Nucleus accumbens (tissue), 56 donors: ENCODE results near the gene RAPGEF4.
"Not testable (repeated sequence)": the region's sequence is repeated elsewhere in the genome, so short reads cannot be mapped to it uniquely, and the experiment has no call there.

Experiments used
- DNase-seq, 56 donors: peaks; one replicate each; lab custom pipeline; 2025; lab: John Stamatoyannopoulos, UW

RAPGEF4 gene

GRCh38 chr2:173017646-173018420, 282.2 kb downstream of the RAPGEF4 start:
- no peak for DNase-seq

GRCh38 chr2:173019755-173020154, 284.1 kb downstream of the RAPGEF4 start:
- no peak for DNase-seq

GRCh38 chr2:173021939-173022371, 286.3 kb downstream of the RAPGEF4 start:
- peak in 1 of 56 donors; percentile 13 for DNase-seq

DNA sequence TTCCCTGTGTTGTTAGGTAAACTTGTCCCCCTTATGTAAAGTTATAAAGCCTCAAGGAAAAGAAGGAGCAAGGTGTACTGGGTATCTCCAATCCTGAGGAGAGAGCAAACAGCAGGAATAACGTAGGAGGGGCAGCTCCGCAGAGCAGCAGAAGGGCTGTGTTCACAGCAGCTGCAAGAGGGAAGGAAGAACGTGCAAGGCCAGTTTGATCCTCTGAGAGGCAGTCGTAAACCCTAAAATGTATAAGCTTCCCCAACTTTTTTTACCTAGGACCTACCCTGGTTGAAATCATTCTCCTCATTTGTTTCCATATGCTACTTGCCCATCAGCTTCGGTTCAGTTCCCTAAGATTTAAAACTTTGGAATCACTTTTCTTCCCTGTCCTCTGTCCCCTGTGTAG, 288.1 kb downstream of the RAPGEF4 start:
- no peak for DNase-seq

DNA sequence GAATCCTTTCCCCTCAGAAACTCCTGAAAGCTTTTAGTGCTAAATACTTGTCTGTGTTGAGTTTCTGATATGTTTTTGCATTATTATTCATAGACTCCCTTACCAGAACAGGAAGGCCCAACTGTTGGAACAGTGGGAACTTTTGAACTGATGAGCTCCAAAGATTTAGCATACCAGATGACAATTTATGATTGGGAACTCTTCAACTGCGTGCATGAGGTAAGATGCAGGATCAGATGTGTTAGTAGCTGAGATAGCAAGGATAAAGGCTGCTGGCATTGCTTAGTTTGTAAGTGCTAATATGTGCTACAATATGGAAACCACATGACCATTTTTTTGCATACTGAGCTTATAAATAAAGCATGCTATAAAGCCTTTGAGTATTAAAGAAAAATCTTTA, 290.8 kb downstream of the RAPGEF4 start:
- DNase-seq = no peak

GRCh38 chr2:173027181-173028128, 291.8 kb downstream of the RAPGEF4 start:
- DNase-seq = peak in 51 of 56 donors; percentile 5 to 93 (median 53)

DNA sequence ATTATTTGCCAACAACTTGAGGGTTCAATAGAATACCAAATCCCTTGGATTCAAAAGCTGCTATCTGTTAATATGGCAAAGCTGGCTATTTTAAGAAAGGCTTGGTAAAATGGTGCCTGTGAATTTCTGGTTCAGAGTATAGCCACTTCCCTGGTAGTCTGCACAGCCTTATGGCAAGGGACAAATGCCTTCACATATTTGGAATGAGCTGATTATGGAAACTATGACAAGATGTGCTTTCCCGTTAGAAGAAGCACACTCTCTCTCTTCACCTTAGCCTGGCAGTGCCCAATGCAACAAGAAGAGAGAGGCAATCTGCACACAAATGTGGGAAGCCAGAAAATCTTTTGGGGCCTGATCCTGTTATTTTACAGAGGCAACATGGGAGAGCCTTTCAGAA, 292.5 kb downstream of the RAPGEF4 start:
- DNase-seq = no peak

DNA sequence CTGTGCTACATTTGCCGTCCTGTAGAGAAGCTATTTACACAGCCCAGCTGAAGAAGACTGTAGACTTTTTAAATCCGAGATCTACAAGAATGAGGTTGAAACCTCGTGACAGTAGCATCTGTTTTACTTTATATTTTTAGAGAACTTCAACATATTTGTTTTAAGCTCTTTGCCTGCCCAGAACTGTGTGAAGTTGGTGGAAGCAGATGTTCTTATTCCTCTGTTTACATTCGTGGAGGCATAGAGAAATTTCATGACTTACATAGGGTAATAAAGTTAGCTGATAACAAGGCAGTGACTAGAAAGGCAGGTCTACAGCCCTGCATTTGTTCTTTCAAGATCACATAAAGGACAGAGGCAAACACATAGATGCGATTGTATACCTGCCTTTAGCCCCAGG, 293.0 kb downstream of the RAPGEF4 start:
- DNase-seq = no peak

GRCh38 chr2:173030561-173031490, 295.2 kb downstream of the RAPGEF4 start:
- DNase-seq = no peak

DNA sequence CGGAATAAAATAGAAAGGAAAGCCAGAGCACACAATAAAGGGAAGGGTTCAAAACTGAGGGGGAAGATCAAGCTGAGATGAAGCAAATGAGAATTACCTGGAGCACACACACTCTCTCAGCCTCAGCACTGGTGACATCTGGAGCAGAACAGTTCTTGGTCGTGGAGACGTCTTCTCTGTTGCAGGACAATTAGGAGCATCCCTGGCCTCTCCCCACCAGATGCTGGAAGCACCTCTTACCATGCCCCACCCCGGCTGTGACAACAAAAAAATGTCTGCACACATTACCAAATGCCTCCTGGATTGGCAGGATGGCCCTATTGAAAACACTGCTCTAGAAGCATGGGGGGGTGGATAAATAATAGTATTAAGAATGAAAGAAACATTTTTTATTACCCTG, 296.4 kb downstream of the RAPGEF4 start:
- no peak for DNase-seq

- no peak for DNase-seq
Observed at GRCh38 chr2:173033084-173033483, 297.4 kb downstream of the RAPGEF4 start.

GRCh38 chr2:173034143-173034542, 298.5 kb downstream of the RAPGEF4 start:
- DNase-seq = no peak

GRCh38 chr2:173037245-173038120, 301.8 kb downstream of the RAPGEF4 start:
- DNase-seq = no peak

DNA sequence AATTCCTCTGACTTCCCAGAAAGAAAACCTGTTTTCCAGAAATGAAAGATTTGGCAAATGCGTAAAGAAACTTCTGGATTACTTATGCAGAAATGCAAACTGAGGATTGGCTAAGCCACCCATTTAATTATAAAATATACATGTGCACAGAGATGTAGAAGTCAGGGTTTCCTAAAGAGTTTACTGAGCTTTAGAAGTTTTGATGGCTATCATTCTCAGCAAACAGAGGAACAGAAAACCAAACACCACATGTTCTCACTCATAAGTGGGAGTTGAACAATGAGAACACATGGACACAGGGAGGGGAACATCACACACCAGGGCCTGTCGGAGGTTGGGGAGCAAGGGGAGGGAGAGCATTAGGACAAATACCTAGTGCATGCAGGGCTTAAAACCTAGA, 302.6 kb downstream of the RAPGEF4 start:
- not testable (repeated sequence) for DNase-seq

DNA sequence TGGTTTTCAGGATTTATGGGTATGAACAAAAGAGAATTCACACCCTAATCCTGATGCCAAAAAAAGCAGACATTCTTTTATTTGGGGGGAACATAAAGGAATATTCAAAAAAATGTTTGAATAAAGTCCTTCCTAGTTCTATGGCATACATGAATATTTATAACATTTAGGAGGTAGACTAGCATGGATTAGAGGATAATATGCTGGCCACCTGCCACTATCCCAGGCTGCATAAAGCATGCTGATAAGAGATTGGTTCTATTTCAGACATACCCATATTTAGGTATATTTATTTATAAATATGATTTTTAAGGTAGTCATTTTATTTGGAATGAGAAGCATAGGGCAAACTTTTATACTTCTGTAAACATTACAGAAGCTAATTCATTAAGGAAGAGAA, 305.1 kb downstream of the RAPGEF4 start:
- DNase-seq = no peak

- peak in 9 of 56 donors; percentile 4 to 30 (median 12) for DNase-seq
Observed at GRCh38 chr2:173043476-173043875, 307.8 kb downstream of the RAPGEF4 start.

- no peak for DNase-seq
Observed at GRCh38 chr2:173043897-173044519, 308.4 kb downstream of the RAPGEF4 start.

- DNase-seq = no peak
Observed at GRCh38 chr2:173044686-173045085, 309.0 kb downstream of the RAPGEF4 start.

GRCh38 chr2:173045181-173045580, 309.5 kb downstream of the RAPGEF4 start:
- DNase-seq = no peak
